ENCODE results near the gene NEAT1. TPM values are rescaled to one million over a fixed set of nuclear protein-coding genes. Genes with fewer than 3 reads are reported as not detected.
"Not testable (repeated sequence)": the region's sequence is repeated elsewhere in the genome, so short reads cannot be mapped to it uniquely, and the experiment has no call there.

The NEAT1 gene
- total RNA-seq, 2 experiments from 2014 or later: 221 to 223 TPM

GRCh38 chr11:65468874-65469333, 46.3 kb downstream of the NEAT1 start:
- ChIA-PET CTCF (interaction anchor here (0.6 to 6.5 kb wide), 13 partner anchors 24 to 87 kb away, joined by 3 to 46 read pairs (median 4); partner anchors contain the start of genes MALAT1 and SLC25A45), POLR2A (interaction anchor here (1.1 to 18.1 kb wide), 6 partner anchors 34 to 84 kb away, joined by 4 to 968 read pairs (median 6); partner anchors contain the start of genes MALAT1 and NEAT1)
- H3K27ac Mint-ChIP-seq: peak overlapping the region; percentile 36
- H3K4me3 ChIP-seq (ENCODE audit: low read length): no peak overlapping the region
- no peaks in the 10 kb centered on the region for H3K36me3 Mint-ChIP-seq (ENCODE audit: low read depth)
- peak in 12 of 14 experiments; percentile 39 to 81 (median 52) for DNase-seq
- H3K27me3 Mint-ChIP-seq: no peaks in the 10 kb centered on the region
- TF ChIP-seq CTCF (IDR thresholded peaks at IDR 0.05): peak; percentile 45
- no peak overlapping the region for H3K4me3 Mint-ChIP-seq
- no peaks in the 10 kb centered on the region for H3K27me3 ChIP-seq (ENCODE audit: control insufficient read depth in 1 of 2, insufficient read depth in 2 of 2, low read length in 2 of 2)
- intact Hi-C loops (cut with DNase I, micrococcal nuclease): loop anchor here (1.0 to 5.0 kb wide), 3 partner anchors 52 to 192 kb away; no protein-coding TSS in a partner anchor
- no peaks in the 10 kb centered on the region for H3K9me3 Mint-ChIP-seq
- H3K27ac ChIP-seq (ENCODE audit: low read depth in 1 of 2, low read length in 2 of 2): no peak overlapping the region
- H3K4me1 ChIP-seq (ENCODE audit: insufficient read depth, low read length): peaks cover 24% of the 10 kb centered on the region
- no peaks in the 10 kb centered on the region for H3K9me3 ChIP-seq (ENCODE audit: control insufficient read depth in 1 of 2, insufficient read depth in 1 of 2, low read length in 2 of 2)
- H3K36me3 ChIP-seq (ENCODE audit: insufficient read depth, low read length): no peaks in the 10 kb centered on the region
- ATAC-seq (ENCODE audit: poor library complexity): no peak
- H3K4me1 Mint-ChIP-seq (ENCODE audit: low read depth): peaks cover 13% of the 10 kb centered on the region

- ATAC-seq (ENCODE audit: poor library complexity) (no peak), DNase-seq (no peak)
- peak overlapping the region; percentile 11 for H3K4me3 Mint-ChIP-seq
- H3K36me3 Mint-ChIP-seq (ENCODE audit: low read depth): no peaks in the 10 kb centered on the region
- TF ChIP-seq CTCF (IDR thresholded peaks at IDR 0.05): no peak
- no peaks in the 10 kb centered on the region for H3K36me3 ChIP-seq (ENCODE audit: insufficient read depth, low read length)
- peaks cover 24% of the 10 kb centered on the region for H3K4me1 ChIP-seq (ENCODE audit: insufficient read depth, low read length)
- peaks cover 13% of the 10 kb centered on the region for H3K4me1 Mint-ChIP-seq (ENCODE audit: low read depth)
- H3K9me3 Mint-ChIP-seq: no peaks in the 10 kb centered on the region
- H3K27me3 ChIP-seq (ENCODE audit: control insufficient read depth in 1 of 2, insufficient read depth in 2 of 2, low read length in 2 of 2): no peaks in the 10 kb centered on the region
- no peaks in the 10 kb centered on the region for H3K9me3 ChIP-seq (ENCODE audit: control insufficient read depth in 1 of 2, insufficient read depth in 1 of 2, low read length in 2 of 2)
- no peak overlapping the region for H3K4me3 ChIP-seq (ENCODE audit: low read length)
- H3K27ac Mint-ChIP-seq: peak overlapping the region; percentile 85
- POLR2A ChIA-PET: interaction anchor here (0.7 to 18.1 kb wide), 3 partner anchors 33 to 51 kb away, joined by 3 to 968 read pairs (median 58); partner anchors contain the start of genes MALAT1 and NEAT1
- H3K27ac ChIP-seq (ENCODE audit: low read depth in 1 of 2, low read length in 2 of 2): no peak overlapping the region
- no peaks in the 10 kb centered on the region for H3K27me3 Mint-ChIP-seq
- intact Hi-C loops (cut with DNase I, micrococcal nuclease): loop anchor here in 1 of 2 experiments (5.0 kb wide), 1 partner anchor 37 kb away; no protein-coding TSS in a partner anchor
- CTCF ChIA-PET: interaction anchor here (0.6 to 6.5 kb wide), 7 partner anchors 28 to 54 kb away, joined by 3 to 46 read pairs (median 5); partner anchors contain the start of gene MALAT1
These were observed 47.9 kb downstream of the NEAT1 start for GRCh38 chr11:65470433-65471049.

GRCh38 chr11:65471447-65471891, 48.9 kb downstream of the NEAT1 start:
- DNase-seq: peak in 5 of 14 experiments; percentile 15 to 64 (median 32)
- no peak for ATAC-seq (ENCODE audit: poor library complexity)

GRCh38 chr11:65472588-65473277, 50.1 kb downstream of the NEAT1 start:
- peaks cover 24% of the 10 kb centered on the region for H3K4me1 Mint-ChIP-seq (ENCODE audit: low read depth)
- H3K9me3 ChIP-seq (ENCODE audit: control insufficient read depth in 1 of 2, insufficient read depth in 1 of 2, low read length in 2 of 2); H3K9me3 Mint-ChIP-seq; ATAC-seq (ENCODE audit: poor library complexity); H3K27me3 Mint-ChIP-seq; H3K4me3 Mint-ChIP-seq; H3K27me3 ChIP-seq (ENCODE audit: control insufficient read depth in 1 of 2, insufficient read depth in 2 of 2, low read length in 2 of 2); H3K4me3 ChIP-seq (ENCODE audit: low read length); H3K36me3 Mint-ChIP-seq (ENCODE audit: low read depth); DNase-seq; H3K36me3 ChIP-seq (ENCODE audit: insufficient read depth, low read length): not testable (repeated sequence)
- POLR2A ChIA-PET: interaction anchor here (1.1 to 18.1 kb wide), 11 partner anchors 16 to 840 kb away, joined by 3 to 968 read pairs (median 7); partner anchors contain the start of genes FRMD8, MALAT1, NEAT1 and SCYL1
- Histone ChIP-seq H3K27ac (ENCODE audit: low read depth in 1 of 2, low read length in 2 of 2) (peak overlapping the region in 1 of 2 donors; percentile 76), H3K4me1 (ENCODE audit: insufficient read depth, low read length) (peaks cover 37% of the 10 kb centered on the region)
- CTCF ChIA-PET: interaction anchor here (0.6 to 6.5 kb wide), 10 partner anchors 26 to 426 kb away, joined by 3 to 46 read pairs (median 6); partner anchors contain the start of genes MALAT1 and SLC25A45
- peak overlapping the region; percentile 92 for H3K27ac Mint-ChIP-seq
- intact Hi-C loops (cut with DNase I, micrococcal nuclease): loop anchor here (1.0 to 5.0 kb wide), 3 partner anchors 25 to 42 kb away; no protein-coding TSS in a partner anchor

More at GRCh38 chr11:65471447-65471891, 48.9 kb downstream of the NEAT1 start:
- H3K4me3 Mint-ChIP-seq: no peak overlapping the region
- Histone ChIP-seq H3K36me3 (ENCODE audit: insufficient read depth, low read length) (no peaks in the 10 kb centered on the region), H3K9me3 (ENCODE audit: control insufficient read depth in 1 of 2, insufficient read depth in 1 of 2, low read length in 2 of 2) (no peaks in the 10 kb centered on the region), H3K4me1 (ENCODE audit: insufficient read depth, low read length) (peaks cover 27% of the 10 kb centered on the region), H3K4me3 (ENCODE audit: low read length) (peak overlapping the region; percentile 3), H3K27me3 (ENCODE audit: control insufficient read depth in 1 of 2, insufficient read depth in 2 of 2, low read length in 2 of 2) (no peaks in the 10 kb centered on the region), H3K27ac (ENCODE audit: low read depth in 1 of 2, low read length in 2 of 2) (peak overlapping the region; percentile 72 to 76)
- CTCF ChIA-PET: interaction anchor here (0.5 to 6.5 kb wide), 13 partner anchors 10 to 89 kb away, joined by 3 to 46 read pairs (median 5); partner anchors contain the start of genes MALAT1 and SLC25A45
- H3K9me3 Mint-ChIP-seq: no peaks in the 10 kb centered on the region
- H3K4me1 Mint-ChIP-seq (ENCODE audit: low read depth): peaks cover 16% of the 10 kb centered on the region
- intact Hi-C loops (cut with DNase I, micrococcal nuclease): loop anchor here in 1 of 2 experiments (5.0 kb wide), 1 partner anchor 36 kb away; no protein-coding TSS in a partner anchor
- POLR2A ChIA-PET: interaction anchor here (0.8 to 18.1 kb wide), 14 partner anchors 8 to 90 kb away, joined by 3 to 968 read pairs (median 5); partner anchors contain the start of genes FRMD8, MALAT1, NEAT1 and SCYL1
- no peaks in the 10 kb centered on the region for H3K36me3 Mint-ChIP-seq (ENCODE audit: low read depth)
- TF ChIP-seq CTCF (IDR thresholded peaks at IDR 0.05): no peak
- H3K27ac Mint-ChIP-seq: peak overlapping the region; percentile 92
- no peaks in the 10 kb centered on the region for H3K27me3 Mint-ChIP-seq
